NCI-H1436 treated with DMSO at 0.1 percent for 48 hours (cell line): ENCODE data around the gene RPS28.
"Not testable (repeated sequence)": the region's sequence is repeated elsewhere in the genome, so short reads cannot be mapped to it uniquely, and the experiment has no call there.

Experiments
- DNase-seq: peaks from one replicate; lab custom pipeline; 2025; lab: John Stamatoyannopoulos, UW

Gene RPS28

DNA sequence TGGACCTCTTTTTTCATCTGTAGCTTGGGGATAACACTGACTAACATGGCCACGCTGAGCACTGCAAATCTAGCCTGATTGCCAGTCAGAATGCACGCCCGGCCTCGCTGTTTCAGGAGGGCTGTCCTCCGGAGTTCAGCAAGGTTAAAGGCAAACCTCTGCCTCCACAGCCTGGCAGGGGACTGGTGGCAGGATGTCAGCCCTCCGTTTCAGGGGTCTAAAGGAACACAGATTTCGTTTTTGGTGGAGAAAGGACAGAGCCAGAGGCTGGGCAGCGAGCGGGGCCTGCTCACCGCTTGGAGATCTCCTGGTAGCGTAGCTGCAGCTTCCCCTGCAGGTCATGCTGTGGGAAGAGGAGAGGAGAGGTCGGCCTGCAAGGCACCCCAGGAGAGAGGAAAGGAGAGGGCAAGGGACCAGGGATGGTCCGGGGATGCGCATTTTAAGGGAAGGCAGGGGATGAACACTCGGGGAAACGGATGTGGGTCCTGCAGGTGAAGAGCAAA is 681 bp upstream of the RPS28 start:
- DNase-seq: no peak

DNA sequence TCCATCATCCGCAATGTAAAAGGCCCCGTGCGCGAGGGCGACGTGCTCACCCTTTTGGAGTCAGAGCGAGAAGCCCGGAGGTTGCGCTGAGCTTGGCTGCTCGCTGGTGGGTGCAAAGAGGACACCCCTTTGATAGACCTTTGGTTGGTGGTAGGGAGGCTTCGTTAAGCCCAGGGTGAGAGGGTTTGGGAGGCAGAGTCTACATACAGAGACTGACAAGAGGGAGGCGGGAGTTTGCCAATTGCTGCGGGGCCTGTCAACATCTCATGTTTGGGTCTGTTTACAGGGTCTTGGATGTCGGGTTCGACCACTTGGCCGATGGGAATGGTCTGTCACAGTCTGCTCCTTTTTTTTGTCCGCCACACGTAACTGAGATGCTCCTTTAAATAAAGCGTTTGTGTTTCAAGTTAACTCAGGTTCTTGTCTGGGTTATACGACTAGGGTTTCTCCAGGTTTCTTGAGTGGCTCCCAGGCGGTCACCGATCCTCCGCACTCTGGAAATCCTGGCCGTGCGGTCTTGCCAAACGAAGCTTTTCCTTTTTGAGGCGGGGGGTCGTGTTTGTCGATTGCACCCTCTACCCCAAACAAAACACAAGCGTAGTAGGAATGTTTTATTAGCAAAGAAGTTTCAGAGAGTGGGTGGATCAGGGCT is 816 bp downstream of the RPS28 start:
- DNase-seq: no peak

DNA sequence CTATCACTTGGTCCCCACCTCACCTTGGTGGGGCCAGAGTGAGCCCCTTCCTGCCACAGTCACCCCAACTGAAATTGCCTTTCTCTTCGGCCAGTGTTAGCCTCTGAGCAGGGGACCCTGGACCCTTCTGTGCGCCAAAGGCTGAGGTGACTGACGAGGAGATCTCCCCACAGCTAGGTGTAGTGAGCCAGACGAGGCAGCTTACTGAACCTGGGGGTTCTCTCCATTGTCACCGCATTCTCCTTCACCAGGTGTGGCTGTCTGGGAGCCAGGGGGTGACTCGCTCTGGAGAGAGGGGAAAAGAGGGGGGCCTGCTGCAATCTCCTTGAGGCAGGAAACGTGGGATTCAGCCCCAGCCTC is 1.3 kb downstream of the RPS28 start:
- no peak for DNase-seq

DNA sequence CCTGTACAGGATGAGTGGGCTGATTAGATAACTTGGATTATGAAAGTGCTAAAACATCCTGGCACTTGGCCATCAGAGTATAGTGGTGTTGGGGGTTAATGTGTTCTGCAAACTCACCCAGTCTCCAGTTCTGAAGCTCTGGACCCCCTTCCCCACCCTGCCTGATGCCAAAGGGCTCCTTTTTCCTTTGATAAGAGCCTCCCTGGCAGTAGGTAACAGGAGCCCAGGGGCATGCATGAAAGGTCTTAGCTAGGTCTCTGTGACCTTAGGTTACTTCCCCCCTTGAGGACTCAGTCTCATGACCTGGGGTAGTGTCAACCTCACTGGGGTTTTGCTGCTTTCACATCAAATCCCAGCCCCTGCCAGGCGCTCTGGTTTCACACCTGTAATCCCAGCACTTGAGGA is 2.5 kb downstream of the RPS28 start:
- DNase-seq: no peak

DNA sequence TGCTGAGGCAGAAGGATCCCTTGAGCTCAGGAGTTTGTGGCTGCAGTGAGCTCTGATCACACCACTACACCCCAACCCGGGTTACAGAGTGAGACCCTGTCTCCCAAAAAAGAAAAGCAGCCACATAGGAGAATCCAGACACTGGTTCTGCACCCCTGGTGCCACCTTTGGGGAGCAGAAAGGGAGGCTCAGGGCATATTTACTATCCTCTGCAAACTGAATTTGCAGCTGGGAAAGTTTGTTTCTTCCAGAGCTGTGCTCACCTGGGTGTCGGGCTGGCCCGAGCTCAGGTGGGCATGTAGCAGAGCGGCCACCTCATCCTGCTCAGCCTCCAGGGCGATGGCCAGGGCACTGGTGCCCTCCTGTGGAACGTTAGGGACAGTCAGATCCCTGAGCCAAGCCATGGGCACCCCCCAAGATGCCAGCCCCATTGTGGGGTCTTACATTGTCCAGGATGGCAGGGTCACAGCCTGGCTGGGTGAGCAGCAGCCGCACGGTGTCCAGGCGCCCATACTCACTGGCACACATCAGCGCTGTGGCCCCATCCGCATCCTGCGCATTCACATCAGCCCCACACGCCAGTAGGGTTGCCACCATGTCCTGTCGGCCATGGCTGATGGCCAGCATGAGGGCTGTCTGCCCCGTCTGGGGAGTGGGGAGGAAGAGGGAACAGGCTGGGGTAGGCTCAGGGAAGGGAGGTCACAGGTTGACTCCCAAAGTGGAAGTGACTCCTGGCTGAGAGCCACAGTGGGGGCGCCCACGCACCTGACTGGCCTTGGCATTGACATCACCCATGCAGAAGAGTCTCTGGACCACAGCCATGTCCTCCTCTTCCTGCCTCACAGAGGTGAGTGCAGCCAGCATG is 3.1 kb downstream of the RPS28 start:
- no peak for DNase-seq

DNA sequence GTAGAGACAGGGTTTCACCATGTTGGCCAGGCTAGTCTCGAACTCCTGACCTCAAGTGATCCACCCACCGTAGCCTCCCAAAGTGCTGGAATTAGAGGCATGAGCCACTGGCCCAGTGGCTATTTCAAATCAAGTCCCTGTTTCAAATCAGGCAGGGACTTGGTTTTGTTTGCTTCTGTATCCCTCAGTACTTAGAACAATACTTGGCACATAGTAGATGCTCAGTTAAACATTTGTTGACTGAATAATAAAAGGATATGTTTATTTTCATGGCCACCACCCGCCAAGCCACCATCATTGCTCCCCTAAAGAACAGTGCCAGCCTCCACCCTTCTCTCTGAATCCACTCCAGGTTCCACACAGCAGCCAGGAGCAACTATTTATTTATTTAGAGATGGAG is 4.2 kb downstream of the RPS28 start:
- no peak for DNase-seq

DNA sequence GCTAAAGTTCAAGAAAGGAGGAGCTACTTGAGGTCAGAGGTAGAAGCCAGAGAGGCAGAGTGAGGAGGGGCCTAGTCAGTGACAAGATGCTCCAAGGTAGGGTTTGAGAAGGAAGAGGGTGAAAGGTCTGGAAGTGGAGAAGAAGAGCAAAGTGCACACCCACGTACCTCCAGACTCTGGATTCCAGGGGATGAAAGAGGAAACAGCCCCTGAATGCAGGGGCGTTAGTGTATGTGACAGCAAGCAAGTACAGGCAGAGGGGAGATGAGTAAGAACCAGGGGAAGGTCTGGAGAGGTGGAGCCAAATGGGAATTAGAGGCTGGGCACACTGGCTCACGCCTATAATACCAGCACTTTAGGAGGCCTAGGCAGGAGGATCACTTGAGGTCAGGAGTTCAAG is 8.7 kb downstream of the RPS28 start:
- DNase-seq: no peak

DNA sequence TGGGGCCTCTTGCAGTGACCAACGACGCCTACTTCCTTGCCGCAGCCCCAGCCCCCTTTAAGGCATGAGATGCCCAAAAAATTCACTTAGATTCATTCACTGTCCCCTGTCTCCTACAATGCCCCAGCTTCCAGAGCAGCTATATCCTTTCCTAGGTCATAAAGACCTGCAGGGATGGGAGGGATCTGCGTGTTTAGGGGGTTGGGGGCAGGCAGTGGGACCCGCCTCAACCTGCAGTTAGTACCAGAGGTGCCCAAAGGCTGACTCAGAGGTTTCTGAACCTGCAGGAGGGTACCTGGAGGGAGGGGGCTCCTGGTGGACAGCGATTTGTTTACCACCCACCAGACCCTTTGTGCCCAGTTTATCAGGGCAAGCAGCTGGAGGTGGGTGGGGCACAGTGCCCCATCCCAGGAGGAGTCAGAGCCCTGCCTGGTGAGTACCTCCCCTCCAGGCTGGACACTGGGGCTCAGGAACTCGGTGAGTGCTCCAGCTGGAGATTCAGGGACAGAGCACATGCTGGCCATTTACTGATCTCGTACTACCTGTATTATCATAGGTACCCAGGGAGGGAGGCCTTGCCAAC is 10.1 kb downstream of the RPS28 start:
- DNase-seq: no peak

DNA sequence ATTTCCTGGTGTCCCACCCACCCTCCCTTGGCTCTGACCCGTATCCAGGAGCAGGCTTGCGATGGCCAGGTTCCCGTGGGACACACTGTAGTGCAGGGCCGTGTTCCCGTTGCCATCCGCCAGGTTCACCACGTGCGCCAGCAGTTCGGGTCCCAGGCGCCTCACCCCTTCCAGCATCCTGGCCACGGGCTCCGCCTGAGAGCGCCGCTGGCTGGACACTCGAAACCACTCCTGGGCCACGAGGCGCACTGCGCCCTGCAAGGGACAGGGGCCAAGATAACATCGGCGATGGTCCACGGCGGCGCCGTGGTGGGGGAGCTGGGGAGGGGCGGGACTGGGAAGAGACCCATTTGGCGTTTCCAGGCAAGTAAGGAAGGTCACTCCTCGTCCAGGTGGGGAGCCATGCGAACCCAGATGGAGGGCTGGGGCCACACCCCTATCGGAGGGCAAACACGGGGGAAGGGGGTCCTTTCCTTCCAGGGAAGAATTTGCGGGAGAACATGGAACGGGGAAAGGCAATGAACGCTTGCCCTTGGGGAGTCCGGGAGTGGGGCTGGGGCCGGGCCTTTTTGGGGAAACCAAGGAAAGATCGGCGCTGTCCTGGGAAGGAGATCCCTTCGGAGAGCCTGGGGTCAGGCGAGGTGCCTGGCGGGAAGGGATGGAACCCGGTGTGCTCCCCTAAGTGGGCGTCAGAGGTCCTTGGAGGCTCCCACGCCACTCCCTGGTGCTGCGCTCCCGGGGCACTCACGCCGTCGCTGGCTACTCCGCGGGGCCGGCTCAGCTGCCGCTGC is 11.9 kb downstream of the RPS28 start:
- no peak for DNase-seq

DNA sequence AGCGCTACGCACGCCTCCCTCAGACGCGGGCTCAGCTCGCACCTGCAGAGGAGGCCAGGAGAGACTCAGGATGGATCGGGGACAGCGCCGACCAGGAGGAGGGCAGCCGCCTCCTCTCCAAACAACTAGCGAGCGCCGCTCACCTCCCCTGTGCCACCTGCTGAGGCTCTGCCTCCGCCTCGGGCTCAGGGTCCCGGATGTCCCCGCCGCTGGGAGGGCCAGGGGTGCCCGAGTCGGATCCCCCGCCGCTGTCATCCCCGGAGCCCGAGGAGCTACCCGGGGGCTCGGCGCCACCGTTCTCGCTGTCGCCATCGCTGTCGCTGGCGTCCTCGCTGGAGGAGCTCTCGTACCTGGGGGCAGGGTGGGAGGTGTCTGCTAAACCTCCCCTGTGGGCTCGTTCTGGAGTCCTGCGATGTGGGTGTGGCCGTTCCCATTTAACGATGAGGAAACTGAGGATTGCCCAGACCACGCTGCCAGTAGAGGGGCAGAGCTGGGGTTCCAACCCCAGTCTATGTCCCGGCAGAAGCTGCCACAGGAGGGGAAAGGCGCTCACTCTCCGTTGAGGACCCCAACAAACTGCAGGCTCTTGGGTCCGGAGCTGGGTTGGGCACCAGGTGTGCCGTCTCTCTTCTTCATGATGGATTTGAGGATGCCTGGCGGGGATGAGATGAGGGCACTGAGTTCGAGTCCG is 12.6 kb downstream of the RPS28 start:
- no peak for DNase-seq

DNA sequence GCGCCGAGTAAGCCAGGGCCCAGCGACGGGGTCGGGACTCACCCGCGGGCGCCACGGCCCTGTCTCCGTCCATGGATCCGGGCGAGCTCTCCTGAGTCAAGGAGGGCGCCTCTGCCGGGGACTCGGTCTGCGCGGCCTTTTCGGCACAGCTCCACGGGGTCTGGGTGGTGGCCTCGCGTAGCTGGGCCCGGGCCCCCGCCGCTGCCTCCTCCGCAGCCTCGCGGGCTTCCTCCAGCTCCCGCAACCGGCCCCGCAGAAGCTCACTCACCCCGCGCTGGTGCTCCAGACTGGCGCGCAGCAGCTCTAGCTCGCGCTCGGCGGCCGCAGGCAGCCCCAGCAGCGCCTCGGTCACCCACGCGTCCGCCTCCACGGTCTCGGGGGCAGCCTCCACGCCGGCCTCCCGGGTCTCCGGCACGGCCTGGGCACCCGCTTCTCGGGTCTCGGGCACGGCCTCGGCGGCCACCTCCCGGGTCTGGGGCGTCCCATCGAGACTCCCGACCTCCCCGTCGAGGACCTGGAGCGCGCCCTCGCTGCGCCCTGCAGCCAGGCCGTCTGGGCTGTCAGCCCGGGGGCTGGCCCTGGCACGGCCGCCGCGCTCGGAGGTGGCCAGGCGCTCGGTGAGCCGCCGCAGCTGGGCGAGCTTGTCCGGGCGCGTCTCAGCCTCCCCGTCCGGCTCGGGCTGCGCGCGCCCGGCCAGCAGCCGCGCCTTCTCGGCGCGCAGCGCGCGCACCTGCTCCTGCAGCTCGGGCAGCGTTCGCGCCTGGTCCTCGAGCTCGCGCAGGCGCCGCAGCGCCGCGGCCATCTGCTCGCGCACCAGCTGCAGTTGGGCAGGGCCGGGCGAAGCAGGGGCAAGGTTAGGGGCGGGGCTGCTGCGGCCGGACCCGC is 13.4 kb downstream of the RPS28 start:
- no peak for DNase-seq

DNA sequence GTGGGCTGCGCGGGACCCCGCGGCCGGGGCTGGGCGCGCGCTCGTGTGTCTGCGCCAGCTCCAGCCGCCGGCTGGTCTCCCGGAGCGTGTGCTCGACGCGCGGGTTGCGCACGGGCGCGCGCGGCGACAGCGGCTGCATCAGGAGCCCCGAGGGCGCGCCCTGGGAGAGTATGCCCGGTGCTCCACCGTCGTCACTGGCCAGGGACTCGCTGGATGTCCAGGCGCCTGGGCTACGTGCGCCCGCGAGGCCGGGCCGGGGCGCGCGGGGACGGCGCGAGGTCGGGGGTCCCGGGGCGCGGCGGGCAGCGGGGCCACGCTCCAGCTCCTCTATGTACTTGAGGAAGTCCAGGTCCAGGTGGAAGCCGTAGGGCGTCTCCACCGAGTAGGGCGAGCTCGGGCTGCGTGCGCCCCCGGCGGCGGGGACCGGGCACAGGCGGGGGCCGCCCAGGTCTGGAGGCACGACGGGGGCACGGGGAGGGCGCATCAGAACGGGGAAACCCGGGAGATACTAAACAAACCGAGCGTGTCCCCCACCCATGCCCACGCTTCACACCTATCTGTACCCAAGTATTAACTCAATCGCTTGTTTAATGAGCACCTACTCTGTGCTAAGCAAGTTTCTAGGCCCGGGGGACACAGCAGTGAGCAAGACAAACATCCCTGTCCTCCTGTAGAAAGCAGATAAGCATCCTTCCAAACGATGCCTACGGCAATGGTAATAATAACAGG is 14.2 kb downstream of the RPS28 start:
- no peak for DNase-seq

DNA sequence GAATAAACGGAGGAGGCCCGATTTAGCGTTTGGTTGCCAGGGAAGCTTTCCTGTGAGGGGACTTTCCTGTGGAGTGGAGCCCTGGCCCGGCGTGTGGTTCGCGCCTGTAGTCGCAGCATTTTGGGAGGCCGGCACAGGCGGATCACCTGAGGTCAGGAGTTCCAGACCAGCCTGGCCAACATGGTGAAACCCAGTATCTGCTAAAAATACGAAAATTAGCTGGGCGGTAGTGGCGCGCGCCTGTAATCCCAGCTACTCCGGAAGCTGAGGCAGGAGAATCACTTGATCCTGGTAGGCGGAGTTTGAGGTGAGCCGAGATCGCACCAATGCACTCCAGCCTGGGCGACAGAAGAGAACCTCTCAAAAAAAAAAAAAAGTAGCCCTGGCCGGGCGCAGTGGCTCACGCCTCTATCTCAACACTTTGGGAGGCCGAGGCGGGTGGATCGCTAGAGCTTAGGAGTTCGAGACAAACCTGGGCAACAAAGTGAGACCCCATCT is 14.8 kb downstream of the RPS28 start:
- no peak for DNase-seq

DNA sequence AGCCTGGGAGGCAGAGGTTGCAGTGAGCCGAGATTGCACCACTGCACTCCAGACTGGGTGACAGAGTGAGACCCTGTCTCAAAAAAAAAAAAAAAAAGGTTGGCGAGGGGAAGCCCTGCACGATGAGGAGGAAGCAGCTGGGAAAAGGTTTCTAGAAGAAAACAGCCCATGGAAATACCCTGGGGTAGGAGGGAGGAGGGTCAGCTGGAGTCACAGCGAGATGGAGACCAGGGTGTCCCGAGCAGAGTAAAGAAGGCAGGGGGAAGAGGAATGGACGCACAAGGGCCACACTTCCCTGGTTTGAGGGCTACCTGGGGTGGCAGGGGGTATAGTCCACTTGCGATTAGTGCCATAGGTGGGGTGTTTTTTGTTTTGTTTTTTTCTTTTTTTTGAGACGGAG is 15.4 kb downstream of the RPS28 start:
- DNase-seq: no peak

DNA sequence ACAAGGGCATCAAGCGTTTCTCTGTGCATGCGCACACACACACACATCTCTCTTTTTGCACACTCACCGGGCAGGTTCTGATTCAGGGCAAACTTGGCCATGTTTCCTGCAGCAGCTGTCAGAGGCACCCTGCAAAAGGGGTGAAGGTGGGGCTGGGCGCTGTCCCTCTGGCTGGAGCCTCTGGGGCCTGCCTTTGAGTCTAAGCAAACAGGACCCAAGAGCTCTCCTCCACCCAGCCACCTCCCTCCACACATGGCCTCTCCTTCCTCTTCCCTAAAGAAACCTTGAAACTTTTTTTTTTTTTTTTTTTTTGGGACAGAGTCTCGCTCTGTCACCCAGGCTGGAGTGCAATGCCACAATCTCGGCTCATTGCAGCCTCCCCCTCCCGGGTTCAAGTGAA is 16.4 kb downstream of the RPS28 start:
- DNase-seq: no peak

DNA sequence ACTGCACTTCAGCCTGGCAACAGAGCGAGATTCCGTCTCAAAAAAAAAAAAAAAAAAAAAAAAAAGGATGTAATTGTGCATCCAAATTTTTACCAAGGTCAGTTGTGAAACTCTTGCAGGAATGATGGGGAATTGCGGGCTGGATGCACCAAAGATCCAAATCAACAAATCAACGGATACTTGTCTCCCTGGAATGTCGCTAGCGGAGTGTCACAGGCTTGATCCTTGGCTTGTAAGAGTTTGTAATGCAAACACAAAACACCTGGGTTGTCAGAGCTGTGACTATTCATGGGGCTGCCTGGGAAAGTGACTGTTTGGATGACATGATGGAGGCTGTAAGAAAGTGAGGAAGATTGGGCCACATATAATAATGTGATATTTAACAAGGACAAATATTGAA is 17.5 kb downstream of the RPS28 start:
- no peak for DNase-seq

DNA sequence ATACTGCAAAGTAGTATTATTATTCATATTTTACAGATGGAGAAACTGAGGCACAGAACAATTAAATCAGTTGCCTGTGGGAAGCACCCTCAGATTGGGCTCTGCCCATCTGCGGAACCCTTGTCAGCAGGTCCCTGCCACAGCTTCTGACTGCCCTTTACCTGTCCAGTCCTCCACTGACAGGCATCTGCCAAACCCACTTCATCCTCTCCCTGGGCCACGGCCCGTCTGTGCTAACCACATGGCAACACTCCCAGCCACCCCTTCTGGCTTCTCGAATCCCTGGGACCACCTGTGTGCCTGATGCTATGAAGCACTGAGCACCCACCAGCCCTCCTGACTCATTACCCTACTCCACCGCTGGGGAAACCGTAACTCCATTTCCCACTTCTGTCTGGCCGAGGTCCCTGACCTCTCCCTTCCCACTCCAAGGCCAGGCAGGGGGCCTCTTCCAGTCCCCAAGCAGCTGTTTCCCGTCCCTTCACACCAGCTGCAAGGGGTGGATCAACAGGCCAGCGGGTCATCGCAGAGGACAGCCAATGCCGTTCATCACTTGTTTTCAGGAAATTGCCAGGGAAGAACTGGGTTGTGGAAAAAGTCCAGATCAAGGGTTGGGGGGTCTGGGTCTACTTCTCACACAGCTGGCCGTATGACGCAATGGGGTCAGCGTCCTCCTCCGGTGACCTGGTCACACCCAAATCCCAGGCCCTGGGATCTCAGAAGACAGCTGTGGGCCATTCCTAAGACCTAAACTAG is 19.2 kb downstream of the RPS28 start:
- no peak for DNase-seq

DNA sequence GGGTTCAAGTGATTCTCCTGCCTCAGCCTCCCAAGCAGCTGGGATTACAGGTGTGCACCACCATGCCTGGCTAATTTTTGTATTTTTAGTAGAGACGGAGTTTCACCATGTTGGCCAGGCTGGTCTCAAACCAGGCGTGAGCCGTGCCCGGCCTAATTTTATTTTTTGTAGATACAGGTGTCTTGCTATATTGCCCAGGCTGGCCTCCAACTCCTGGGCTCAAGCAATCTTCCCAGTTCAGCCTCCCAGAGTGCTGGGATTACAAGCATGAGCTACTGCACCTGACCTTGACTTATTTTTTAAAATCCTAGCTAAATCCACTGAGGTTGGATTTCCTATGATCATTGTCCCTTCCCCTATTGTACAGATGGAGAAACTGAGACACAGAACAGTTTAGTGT is 20.2 kb downstream of the RPS28 start:
- not testable (repeated sequence) for DNase-seq

DNA sequence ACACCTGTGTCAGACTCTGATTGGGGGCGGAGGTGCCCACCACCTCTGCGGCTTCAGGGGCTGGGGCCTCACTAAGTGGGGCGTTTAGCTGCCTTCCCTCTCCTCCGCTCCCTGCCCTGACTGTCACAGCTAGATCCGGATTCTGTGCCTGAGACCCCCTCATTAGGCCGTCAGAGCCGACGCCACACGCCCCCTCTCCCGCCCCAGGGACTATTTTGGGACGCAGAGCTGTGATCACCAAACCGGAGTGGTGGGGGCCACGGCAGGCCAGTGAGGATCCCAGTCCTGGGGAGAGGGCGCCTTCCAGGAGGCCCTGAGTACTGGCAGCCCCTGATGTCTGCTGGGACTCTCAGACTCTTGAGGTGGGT is 21.0 kb downstream of the RPS28 start:
- no peak for DNase-seq
